Ovary (tissue), 9 donors: ENCODE data around the gene MAPKAP1. TPM values are rescaled to one million over a fixed set of nuclear protein-coding genes. Genes with fewer than 3 reads are reported as not detected.

Source experiments
- DNase-seq, 5 donors: peaks; one replicate each; pipeline ENCODE4 v3.0.0-alpha.2; 2019 to 2020
- H3K27ac ChIP-seq, 2 donors: fragments of 200-600 bp; one replicate each; pipeline versions ENCODE4 v1.5.1 to v1.8.0; 2019 to 2022
- H3K27me3 ChIP-seq: fragments of 200-600 bp; one replicate; pipeline ENCODE4 v1.8.0; 2022
- H3K36me3 ChIP-seq: fragments of 200-600 bp; sonication (generic); one replicate; pipeline ENCODE4 v1.5.1; 2019
- H3K4me1 ChIP-seq: one replicate; pipeline ENCODE4 v1.8.1; 2013; ENCODE audit warnings: mild to moderate bottlenecking, moderate library complexity; ENCODE audit not compliant: insufficient read depth
- H3K4me3 ChIP-seq: fragments of 200-600 bp; sonication (generic); one replicate; pipeline ENCODE4 v1.5.1; 2017
- H3K9me3 ChIP-seq, 2 donors: fragments of 200-600 bp in 1 of 2; sonication (generic) in 1 of 2; one replicate each; pipeline versions ENCODE4 v1.5.1 to v1.8.1; 2013 to 2019; ENCODE audit warnings: mild to moderate bottlenecking in 1 of 2, moderate library complexity in 1 of 2
- CTCF ChIP-seq, 3 donors: fragments of 450-650 bp in 2 of 3; fragments of 200-600 bp in 1 of 3; IDR thresholded peaks; one replicate each; pipeline versions ENCODE4 v1.5.1 to v1.8.0; 2016 to 2022; ENCODE audit warnings: antibody characterized with exemption in 3 of 3, mild to moderate bottlenecking in 1 of 3
- EP300 ChIP-seq: sonication (generic); formaldehyde crosslinking; IDR thresholded peaks from one replicate; pipeline ENCODE4 v1.6.1; 2017; ENCODE audit warnings: antibody characterized with exemption
- POLR2A ChIP-seq: fragments of 450-650 bp; IDR thresholded peaks from one replicate; pipeline ENCODE4 v1.6.1; 2017; ENCODE audit warnings: antibody characterized with exemption, mild to moderate bottlenecking, moderate library complexity
- WGBS, 3 donors: extraction: QIAGEN DNeasy Blood & Tissue Kit in 1 of 3; methylation state at CpG; one replicate each; pipeline versions ENCODE4 v1.1.5 to v1.1.7; 2013 to 2017; 5-methylcytosine and 5-hydroxymethylcytosine counted together
- intact Hi-C, 4 donors: fragments of 100-400 bp; cut with DNase I; formaldehyde crosslinking; loops; one replicate each; pipeline versions ENCODE4 v1.11.0 to v1.15.1; 2022 to 2023
- polyA plus RNA-seq, 2 donors: library from polyadenylated mRNA; stranded (reverse); fragments of 200-250 nt in 1 of 2; fragments of 350-450 nt in 1 of 2; fragmentation: Illumina TruSeq in 1 of 2; extraction: RNeasy Lipid Tissue Mini Kit (QIAGEN cat#74804) in 1 of 2; gene quantifications; one replicate each; pipeline ENCODE4 v1.2.3, GENCODE V29; 2013 to 2014
- total RNA-seq, 7 donors: library from RNA; depleted of rRNA in 2 of 7; stranded (reverse); fragments of >200 nt in 2 of 7; fragmentation: NEBNext Ultra II Directional in 3 of 7; extraction: Animal tissue kit (Norgen Biotek cat#: 25700) in 3 of 7; gene quantifications; one replicate each; pipeline versions ENCODE4 v1.1.0 to v1.2.4, GENCODE V29; 2016 to 2023
- donor health status: DM: no; HTN: no; CAD: no; lungs with moderate emphysema.
- donor health status: DM: no; HTN: no; CAD: no.
- donor health status: Bipolar disorder and iron deficiency.
- donor health status: DM: yes; HTN: yes; CAD: no.
- donor health status: DM: no; HTN: no; CAD: no.
- donor health status: DM: yes; HTN: yes; CAD: no.

MAPKAP1 gene
- total and polyA plus RNA-seq, 9 donors: 43.3 to 86.5 (median 50.2) TPM

- Histone ChIP-seq H3K4me1 (peaks cover 2% of the 10 kb centered on the region), H3K4me3 (no peak overlapping the region), H3K27ac (no peak overlapping the region), H3K9me3 (no peaks in the 10 kb centered on the region), H3K27me3 (no peaks in the 10 kb centered on the region), H3K36me3 (no peaks in the 10 kb centered on the region)
- TF ChIP-seq POLR2A (no peak), CTCF (IDR thresholded peaks at IDR 0.05) (no peak), EP300 (no peak)
- intact Hi-C loops: no loop called here
- DNase-seq: no peak
- WGBS, 3 donors: 74% methylated on average over 2 of the region's 2 CpGs
Observed at GRCh38 chr9:125652233-125652594, 54.8 kb downstream of the MAPKAP1 start.

- Histone ChIP-seq H3K4me3 (no peak overlapping the region), H3K4me1 (peaks cover 2% of the 10 kb centered on the region), H3K36me3 (no peaks in the 10 kb centered on the region), H3K9me3 (no peaks in the 10 kb centered on the region), H3K27me3 (no peaks in the 10 kb centered on the region), H3K27ac (no peak overlapping the region)
- intact Hi-C loops: no loop called here
- DNase-seq: no peak
- TF ChIP-seq POLR2A (no peak), EP300 (no peak), CTCF (IDR thresholded peaks at IDR 0.05) (no peak)
- 70 to 71% (median 70%) methylated on average over 7 of the region's 7 CpGs for WGBS, 3 donors
Observed at GRCh38 chr9:125651576-125652232, 55.3 kb downstream of the MAPKAP1 start.

- H3K36me3 ChIP-seq: no peaks in the 10 kb centered on the region
- no peaks in the 10 kb centered on the region for H3K27me3 ChIP-seq
- peaks cover 2% of the 10 kb centered on the region for H3K4me1 ChIP-seq
- H3K9me3 ChIP-seq: no peaks in the 10 kb centered on the region
- H3K4me3 ChIP-seq: no peak overlapping the region
- intact Hi-C loops: no loop called here
- DNase-seq: no peak
- H3K27ac ChIP-seq: no peak overlapping the region
- WGBS, 3 donors: 63 to 92% (median 78%) methylated on average over 3 of the region's 3 CpGs
- TF ChIP-seq POLR2A (no peak), CTCF (IDR thresholded peaks at IDR 0.05) (no peak)
Observed at GRCh38 chr9:125650271-125650737, 56.7 kb downstream of the MAPKAP1 start.

GRCh38 chr9:125649826-125650225, 57.2 kb downstream of the MAPKAP1 start:
- Histone ChIP-seq H3K4me1 (peaks cover 2% of the 10 kb centered on the region), H3K9me3 (no peaks in the 10 kb centered on the region), H3K27ac (no peak overlapping the region), H3K27me3 (no peaks in the 10 kb centered on the region), H3K36me3 (no peaks in the 10 kb centered on the region), H3K4me3 (no peak overlapping the region)
- intact Hi-C loops: no loop called here
- no peak for DNase-seq
- TF ChIP-seq CTCF (IDR thresholded peaks at IDR 0.05) (no peak), POLR2A (no peak), EP300 (no peak)
- 91 to 97% (median 94%) methylated on average over 4 of the region's 4 CpGs for WGBS, 3 donors
